ENCODE data around the gene RALGAPB. TPM values are rescaled to one million over a fixed set of nuclear protein-coding genes. Genes with fewer than 3 reads are reported as not detected.

RALGAPB gene
- total and polyA plus RNA-seq, 2 of the 13 experiments (the other 11 are each of a cell fraction or from before 2014, with no cell fraction given): 17.6 to 30.6 TPM

DNA sequence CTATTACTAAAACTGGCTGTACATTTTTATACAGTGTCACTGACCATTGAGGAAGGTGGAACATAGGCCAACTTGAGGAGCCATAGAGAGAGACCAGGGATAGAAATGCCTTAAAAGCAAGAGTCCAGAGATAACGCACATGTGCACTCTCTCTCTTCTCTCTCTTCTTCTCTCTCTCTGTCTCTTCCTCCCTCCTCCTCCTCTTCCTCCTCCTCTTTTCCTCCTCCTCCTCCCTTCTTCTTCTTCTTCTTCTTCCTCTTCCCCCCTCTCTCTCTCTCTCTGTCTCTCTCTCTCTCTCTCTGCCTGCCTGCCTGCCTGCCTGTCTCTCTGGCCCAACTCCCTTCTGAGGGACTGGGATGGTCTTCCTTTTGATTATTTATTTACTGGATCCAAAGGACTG, 92.0 kb downstream of the RALGAPB start:
- DNase-seq (ENCODE audit: low spot score) (no peak), ATAC-seq (no peak), FAIRE-seq (no peak)
- BruUV-seq (replicated peaks): no TSS peak
- H2AFZ ChIP-seq (ENCODE audit: low read length): no peak overlapping the region
- no peaks in the 10 kb centered on the region for H3K9me3 ChIP-seq (ENCODE audit: low read length)
- TF ChIP-seq, protein P1, sequence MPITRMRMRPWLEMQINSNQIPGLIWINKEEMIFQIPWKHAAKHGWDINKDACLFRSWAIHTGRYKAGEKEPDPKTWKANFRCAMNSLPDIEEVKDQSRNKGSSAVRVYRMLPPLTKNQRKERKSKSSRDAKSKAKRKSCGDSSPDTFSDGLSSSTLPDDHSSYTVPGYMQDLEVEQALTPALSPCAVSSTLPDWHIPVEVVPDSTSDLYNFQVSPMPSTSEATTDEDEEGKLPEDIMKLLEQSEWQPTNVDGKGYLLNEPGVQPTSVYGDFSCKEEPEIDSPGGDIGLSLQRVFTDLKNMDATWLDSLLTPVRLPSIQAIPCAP (CRISPR knock-in tag; IDR thresholded peaks at IDR 0.05; ENCODE audit: low read depth): no peak
- TF ChIP-seq KAT8 (CRISPR knock-in tag; IDR thresholded peaks at IDR 0.05) (no peak), THYN1 (CRISPR knock-in tag; IDR thresholded peaks at IDR 0.05; ENCODE audit: borderline replicate concordance, low read depth) (no peak), HNRNPUL1 (IDR thresholded peaks at IDR 0.05; ENCODE audit: low read depth, low read length) (no peak), ATM (IDR thresholded peaks at IDR 0.05; ENCODE audit: borderline replicate concordance) (no peak), TOPORS (CRISPR knock-in tag; IDR thresholded peaks at IDR 0.05) (no peak), ZNF225 (CRISPR knock-in tag; IDR thresholded peaks at IDR 0.05) (no peak), NFIC (IDR thresholded peaks at IDR 0.05; ENCODE audit: low read length) (no peak)
- TF ChIP-seq, protein P2, sequence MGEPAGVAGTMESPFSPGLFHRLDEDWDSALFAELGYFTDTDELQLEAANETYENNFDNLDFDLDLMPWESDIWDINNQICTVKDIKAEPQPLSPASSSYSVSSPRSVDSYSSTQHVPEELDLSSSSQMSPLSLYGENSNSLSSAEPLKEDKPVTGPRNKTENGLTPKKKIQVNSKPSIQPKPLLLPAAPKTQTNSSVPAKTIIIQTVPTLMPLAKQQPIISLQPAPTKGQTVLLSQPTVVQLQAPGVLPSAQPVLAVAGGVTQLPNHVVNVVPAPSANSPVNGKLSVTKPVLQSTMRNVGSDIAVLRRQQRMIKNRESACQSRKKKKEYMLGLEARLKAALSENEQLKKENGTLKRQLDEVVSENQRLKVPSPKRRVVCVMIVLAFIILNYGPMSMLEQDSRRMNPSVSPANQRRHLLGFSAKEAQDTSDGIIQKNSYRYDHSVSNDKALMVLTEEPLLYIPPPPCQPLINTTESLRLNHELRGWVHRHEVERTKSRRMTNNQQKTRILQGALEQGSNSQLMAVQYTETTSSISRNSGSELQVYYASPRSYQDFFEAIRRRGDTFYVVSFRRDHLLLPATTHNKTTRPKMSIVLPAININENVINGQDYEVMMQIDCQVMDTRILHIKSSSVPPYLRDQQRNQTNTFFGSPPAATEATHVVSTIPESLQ (CRISPR knock-in tag; conservative IDR thresholded peaks at IDR 0.05): no peak
- no peaks in the 10 kb centered on the region for H3K79me2 ChIP-seq (ENCODE audit: insufficient read depth, low read length)
- peaks cover 7% of the 10 kb centered on the region; the same call in 1 of the 2 replicates for H3K4me1 ChIP-seq (ENCODE audit: insufficient read depth, low read length)
- intact Hi-C loops (cut with micrococcal nuclease; ENCODE audit: unreplicated experiment): no loop called here
- POLR2A ChIA-PET: no interaction called here
- H3K36me3 ChIP-seq (replicated peaks in 1 of 2; ENCODE audit: control insufficient read depth in 1 of 2, insufficient read depth in 2 of 2, low read length in 2 of 2): peaks cover 24 to 66% of the 10 kb centered on the region in 2 experiments
- no peak overlapping the region for H3K4me2 ChIP-seq (ENCODE audit: low read depth, low read length)
- CTCF ChIA-PET (ENCODE audit: low intra/inter-chr PET ratio, low total read pairs): no interaction called here
- no peaks in the 10 kb centered on the region for H4K20me1 ChIP-seq (ENCODE audit: insufficient read depth, low read length)
- H3K27ac ChIP-seq (ENCODE audit: extremely low read length, insufficient read depth, low read length): no peak overlapping the region
- H3K27me3 ChIP-seq (ENCODE audit: control insufficient read depth in 1 of 2, insufficient read depth in 2 of 2, low read length in 2 of 2): no peaks in the 10 kb centered on the region
- WGBS (ENCODE audit: low lambda C conversion rate): 98% methylated on average over 1 of the region's 1 CpG
- no peak overlapping the region for H3K4me3 ChIP-seq (replicated peaks in 1 of 3; ENCODE audit: insufficient read depth in 1 of 3, low read depth in 2 of 3, low read length in 3 of 3)
- in situ Hi-C loops (cut with HindIII; ENCODE audit: extremely low pct_ligation_motif_present, low pct_unique_long_range_greater_than_20kb): no loop called here
- no peak overlapping the region for H3K9ac ChIP-seq (ENCODE audit: insufficient read depth, low read depth, low read length)
